Naive thymus-derived CD8-positive, alpha-beta T cell (primary cell): ENCODE measurements around the gene MYO5B. TPM values are rescaled to one million over a fixed set of nuclear protein-coding genes. Genes with fewer than 3 reads are reported as not detected.
A peak's percentile ranks its signal among the peaks of the same experiment; 100 is the strongest.

ENCODE experiments used
- ATAC-seq, 2 donors: fragments of 150-1000 bp; cut with Tn5 transposase in 1 of 2; sonication (Bioruptor Pico), chemical (Tn5 transposase) in 1 of 2; 1 replicate in 1 of 2; 2 replicates in 1 of 2; pipeline ENCODE4 v1.10.0; 2021; ENCODE audit warnings: mild to moderate bottlenecking in 2 of 2, moderate library complexity in 2 of 2
- POLR2A ChIA-PET: fragments of 350-600 bp; sonication (Branson Sonifier 250); formaldehyde crosslinking; loops from one replicate; lab custom pipeline; 2021; ENCODE audit warnings: antibody characterized with exemption; lab: Charles Lee
- DNase-seq, 10 donors: peaks; one replicate each; pipeline versions ENCODE4 v3.0.0 to v3.0.0-alpha.2; 2020 to 2022
- H3K27ac Mint-ChIP-seq, 10 donors: one replicate each; pipeline ENCODE4 v1.8.0; 2020 to 2022; ENCODE audit warnings: mild to moderate bottlenecking in 10 of 10, mixed read lengths in 10 of 10, moderate library complexity in 4 of 10, inconsistent platforms in 1 of 10
- H3K27me3 Mint-ChIP-seq, 5 donors: one replicate each; pipeline ENCODE4 v1.8.0; 2021 to 2022; ENCODE audit warnings: mixed read lengths in 5 of 5
- H3K36me3 Mint-ChIP-seq, 3 donors: one replicate each; pipeline ENCODE4 v1.8.0; 2020 to 2022; ENCODE audit warnings: mixed read lengths in 3 of 3, mild to moderate bottlenecking in 2 of 3, inconsistent platforms in 1 of 3
- H3K4me1 Mint-ChIP-seq, 4 donors: one replicate each; pipeline ENCODE4 v1.8.0; 2021 to 2022; ENCODE audit warnings: mixed read lengths in 4 of 4
- H3K4me3 Mint-ChIP-seq, 10 donors: one replicate each; pipeline ENCODE4 v1.8.0; 2020 to 2022; ENCODE audit warnings: mild to moderate bottlenecking in 10 of 10, mixed read lengths in 10 of 10, moderate library complexity in 6 of 10, inconsistent platforms in 1 of 10
- H3K9me3 Mint-ChIP-seq, 9 donors: one replicate each; pipeline ENCODE4 v1.8.0; 2020 to 2022; ENCODE audit warnings: mixed read lengths in 9 of 9, mild to moderate bottlenecking in 3 of 9, inconsistent platforms in 1 of 9, moderate library complexity in 1 of 9
- polyA plus RNA-seq, 3 donors: library from polyadenylated mRNA; unstranded; fragments of 300-500 nt; fragmentation: Illumina TruSeq; gene quantifications; one replicate each; pipeline ENCODE4 v1.2.3, GENCODE V29; 2021
- total RNA-seq, 8 experiments: library from RNA in 2 of 8; stranded (reverse) in 2 of 8; gene quantifications; one replicate each; pipeline ENCODE4 v1.2.3 and lab custom pipeline; 2021 to 2026

MYO5B gene
- total and polyA plus RNA-seq, 5 experiments from 2014 or later: 0.03 TPM; not detected in 4

- DNase-seq: no peak
- POLR2A ChIA-PET: no interaction called here
- Mint-ChIP-seq H3K36me3 (peaks cover 0 to 6% (median 3%) of the 10 kb centered on the region in 3 donors), H3K9me3 (peaks cover 0 to 11% (median 0%) of the 10 kb centered on the region in 9 donors), H3K4me1 (no peaks in the 10 kb centered on the region), H3K27ac (no peak overlapping the region), H3K27me3 (peaks cover 1 to 18% (median 7%) of the 10 kb centered on the region in 5 donors), H3K4me3 (no peak overlapping the region)
- no peak for ATAC-seq
Observed at GRCh38 chr18:49926106-49926745, 268.7 kb downstream of the MYO5B start.

- POLR2A ChIA-PET: no interaction called here
- no peak for ATAC-seq
- no peak overlapping the region for H3K4me3 Mint-ChIP-seq
Observed at GRCh38 chr18:49924293-49924983, 270.5 kb downstream of the MYO5B start.

GRCh38 chr18:49922228-49922627, 272.7 kb downstream of the MYO5B start:
- DNase-seq: no peak
- Mint-ChIP-seq H3K27me3 (peaks cover 6 to 43% (median 30%) of the 10 kb centered on the region in 5 donors), H3K27ac (no peak overlapping the region), H3K9me3 (peaks cover 0 to 11% (median 0%) of the 10 kb centered on the region in 9 donors), H3K4me1 (no peaks in the 10 kb centered on the region), H3K36me3 (peaks cover 0 to 6% (median 3%) of the 10 kb centered on the region in 3 donors), H3K4me3 (no peak overlapping the region)
- ATAC-seq: no peak
- POLR2A ChIA-PET: no interaction called here

More at GRCh38 chr18:49924293-49924983, 270.5 kb downstream of the MYO5B start:
- peaks cover 3 to 28% (median 17%) of the 10 kb centered on the region in 5 donors for H3K27me3 Mint-ChIP-seq
- DNase-seq: no peak
- H3K4me1 Mint-ChIP-seq: no peaks in the 10 kb centered on the region
- peaks cover 0 to 6% (median 3%) of the 10 kb centered on the region in 3 donors for H3K36me3 Mint-ChIP-seq
- peaks cover 0 to 11% (median 0%) of the 10 kb centered on the region in 9 donors for H3K9me3 Mint-ChIP-seq
- no peak overlapping the region for H3K27ac Mint-ChIP-seq

GRCh38 chr18:49921318-49921985, 273.5 kb downstream of the MYO5B start:
- H3K27me3 Mint-ChIP-seq: peaks cover 6 to 46% (median 29%) of the 10 kb centered on the region in 5 donors
- H3K36me3 Mint-ChIP-seq: peaks cover 0 to 6% (median 3%) of the 10 kb centered on the region in 3 donors
- H3K4me1 Mint-ChIP-seq: no peaks in the 10 kb centered on the region
- no peak overlapping the region for H3K4me3 Mint-ChIP-seq
- DNase-seq: no peak
- H3K27ac Mint-ChIP-seq: no peak overlapping the region
- ATAC-seq: no peak
- peaks cover 0 to 11% (median 0%) of the 10 kb centered on the region in 9 donors for H3K9me3 Mint-ChIP-seq
- POLR2A ChIA-PET: no interaction called here

GRCh38 chr18:49920731-49921130, 274.2 kb downstream of the MYO5B start:
- H3K36me3 Mint-ChIP-seq: peaks cover 0 to 6% (median 0%) of the 10 kb centered on the region in 3 donors
- no peak overlapping the region for H3K27ac Mint-ChIP-seq
- POLR2A ChIA-PET: no interaction called here
- no peak for ATAC-seq
- H3K27me3 Mint-ChIP-seq: peaks cover 6 to 46% (median 31%) of the 10 kb centered on the region in 5 donors
- peaks cover 0 to 11% (median 0%) of the 10 kb centered on the region in 9 donors for H3K9me3 Mint-ChIP-seq
- no peaks in the 10 kb centered on the region for H3K4me1 Mint-ChIP-seq
- DNase-seq: no peak
- H3K4me3 Mint-ChIP-seq: no peak overlapping the region

- H3K9me3 Mint-ChIP-seq: peaks cover 0 to 9% (median 0%) of the 10 kb centered on the region in 9 donors
- H3K36me3 Mint-ChIP-seq: peaks cover 0 to 5% (median 0%) of the 10 kb centered on the region in 3 donors
Observed at GRCh38 chr18:49917742-49918141, 277.2 kb downstream of the MYO5B start.

GRCh38 chr18:49915352-49915751, 279.6 kb downstream of the MYO5B start:
- H3K27ac Mint-ChIP-seq: no peak overlapping the region
- no peak overlapping the region for H3K4me3 Mint-ChIP-seq
- H3K27me3 Mint-ChIP-seq: peaks cover 6 to 47% (median 25%) of the 10 kb centered on the region in 5 donors
- peaks cover 0 to 16% (median 2%) of the 10 kb centered on the region in 9 donors for H3K9me3 Mint-ChIP-seq
- peaks cover 0 to 5% (median 0%) of the 10 kb centered on the region in 3 donors for H3K36me3 Mint-ChIP-seq
- DNase-seq (no peak), ATAC-seq (no peak)
- POLR2A ChIA-PET: no interaction called here
- H3K4me1 Mint-ChIP-seq: no peaks in the 10 kb centered on the region

More at GRCh38 chr18:49917742-49918141, 277.2 kb downstream of the MYO5B start:
- Mint-ChIP-seq H3K27ac (no peak overlapping the region), H3K27me3 (peaks cover 9 to 58% (median 26%) of the 10 kb centered on the region in 5 donors), H3K4me1 (no peaks in the 10 kb centered on the region), H3K4me3 (no peak overlapping the region)
- POLR2A ChIA-PET: no interaction called here
- ATAC-seq (no peak), DNase-seq (no peak)

GRCh38 chr18:49913221-49913620, 281.7 kb downstream of the MYO5B start:
- ATAC-seq: no peak
- Mint-ChIP-seq H3K9me3 (peaks cover 0 to 16% (median 2%) of the 10 kb centered on the region in 9 donors), H3K27me3 (peaks cover 2 to 25% (median 14%) of the 10 kb centered on the region in 5 donors), H3K36me3 (peaks cover 0 to 5% (median 0%) of the 10 kb centered on the region in 3 donors), H3K4me3 (no peak overlapping the region), H3K27ac (no peak overlapping the region), H3K4me1 (peaks cover 0 to 1% (median 0%) of the 10 kb centered on the region in 4 donors)
- POLR2A ChIA-PET: no interaction called here
- no peak for DNase-seq

- POLR2A ChIA-PET: no interaction called here
- peaks cover 2 to 12% (median 4%) of the 10 kb centered on the region in 5 donors for H3K27me3 Mint-ChIP-seq
- H3K4me1 Mint-ChIP-seq: peaks cover 0 to 4% (median 0%) of the 10 kb centered on the region in 4 donors
- DNase-seq (no peak), ATAC-seq (no peak)
- no peak overlapping the region for H3K4me3 Mint-ChIP-seq
- peaks cover 0 to 5% (median 0%) of the 10 kb centered on the region in 3 donors for H3K36me3 Mint-ChIP-seq
- peak overlapping the region in 1 of 10 donors; percentile 29 for H3K27ac Mint-ChIP-seq
- H3K9me3 Mint-ChIP-seq: peaks cover 0 to 16% (median 2%) of the 10 kb centered on the region in 9 donors
Observed at GRCh38 chr18:49911427-49911826, 283.5 kb downstream of the MYO5B start.

- peaks cover 0 to 5% (median 0%) of the 10 kb centered on the region in 3 donors for H3K36me3 Mint-ChIP-seq
- H3K9me3 Mint-ChIP-seq: peaks cover 0 to 16% (median 2%) of the 10 kb centered on the region in 9 donors
- H3K27ac Mint-ChIP-seq: no peak overlapping the region
- H3K4me1 Mint-ChIP-seq: peaks cover 0 to 4% (median 0%) of the 10 kb centered on the region in 4 donors
- no peak overlapping the region for H3K4me3 Mint-ChIP-seq
- POLR2A ChIA-PET: no interaction called here
- H3K27me3 Mint-ChIP-seq: peaks cover 2 to 12% (median 4%) of the 10 kb centered on the region in 5 donors
- ATAC-seq (no peak), DNase-seq (no peak)
Observed at GRCh38 chr18:49910986-49911385, 284.0 kb downstream of the MYO5B start.

- Mint-ChIP-seq H3K4me1 (peaks cover 0 to 7% (median 0%) of the 10 kb centered on the region in 4 donors), H3K27ac (no peak overlapping the region), H3K27me3 (peaks cover 0 to 12% (median 2%) of the 10 kb centered on the region in 5 donors), H3K4me3 (no peak overlapping the region), H3K9me3 (peaks cover 0 to 16% (median 2%) of the 10 kb centered on the region in 9 donors), H3K36me3 (peaks cover 0 to 5% (median 0%) of the 10 kb centered on the region in 3 donors)
- POLR2A ChIA-PET: no interaction called here
- DNase-seq: no peak
- no peak for ATAC-seq
Observed at GRCh38 chr18:49910019-49910418, 284.9 kb downstream of the MYO5B start.

- H3K27me3 Mint-ChIP-seq: peaks cover 0 to 3% (median 0%) of the 10 kb centered on the region in 5 donors
Observed at GRCh38 chr18:49907346-49907929, 287.5 kb downstream of the MYO5B start.

More at GRCh38 chr18:49907346-49907929, 287.5 kb downstream of the MYO5B start:
- H3K36me3 Mint-ChIP-seq: no peaks in the 10 kb centered on the region
- no peak for ATAC-seq
- peaks cover 0 to 4% (median 0%) of the 10 kb centered on the region in 9 donors for H3K9me3 Mint-ChIP-seq
- DNase-seq: no peak
- no peak overlapping the region for H3K27ac Mint-ChIP-seq
- POLR2A ChIA-PET: no interaction called here
- peaks cover 0 to 9% (median 0%) of the 10 kb centered on the region in 4 donors for H3K4me1 Mint-ChIP-seq
- no peak overlapping the region for H3K4me3 Mint-ChIP-seq
